ENCODE results near the gene FAM184B.

- TF ChIP-seq CTCF (IDR thresholded peaks at IDR 0.05; ENCODE audit: low read length) (no peak), EZH2 (IDR thresholded peaks at IDR 0.05; ENCODE audit: borderline replicate concordance, low read length) (no peak)
Measured at GRCh38 chr4:17757621-17758020, 23.8 kb downstream of the FAM184B start.
